ENCODE measurements around the gene SC5D. TPM values are rescaled to one million over a fixed set of nuclear protein-coding genes. Genes with fewer than 3 reads are reported as not detected.

SC5D gene
- total RNA-seq, 1 experiment from 2014 or later: 82.5 TPM

GRCh38 chr11:121323046-121323607 is 30.6 kb downstream of the SC5D start:
- no peak for TF ChIP-seq EZH2 (IDR thresholded peaks at IDR 0.05; ENCODE audit: borderline replicate concordance, low read depth, low read length, poor library complexity, severe bottlenecking)
- TF ChIP-seq, protein P1, sequence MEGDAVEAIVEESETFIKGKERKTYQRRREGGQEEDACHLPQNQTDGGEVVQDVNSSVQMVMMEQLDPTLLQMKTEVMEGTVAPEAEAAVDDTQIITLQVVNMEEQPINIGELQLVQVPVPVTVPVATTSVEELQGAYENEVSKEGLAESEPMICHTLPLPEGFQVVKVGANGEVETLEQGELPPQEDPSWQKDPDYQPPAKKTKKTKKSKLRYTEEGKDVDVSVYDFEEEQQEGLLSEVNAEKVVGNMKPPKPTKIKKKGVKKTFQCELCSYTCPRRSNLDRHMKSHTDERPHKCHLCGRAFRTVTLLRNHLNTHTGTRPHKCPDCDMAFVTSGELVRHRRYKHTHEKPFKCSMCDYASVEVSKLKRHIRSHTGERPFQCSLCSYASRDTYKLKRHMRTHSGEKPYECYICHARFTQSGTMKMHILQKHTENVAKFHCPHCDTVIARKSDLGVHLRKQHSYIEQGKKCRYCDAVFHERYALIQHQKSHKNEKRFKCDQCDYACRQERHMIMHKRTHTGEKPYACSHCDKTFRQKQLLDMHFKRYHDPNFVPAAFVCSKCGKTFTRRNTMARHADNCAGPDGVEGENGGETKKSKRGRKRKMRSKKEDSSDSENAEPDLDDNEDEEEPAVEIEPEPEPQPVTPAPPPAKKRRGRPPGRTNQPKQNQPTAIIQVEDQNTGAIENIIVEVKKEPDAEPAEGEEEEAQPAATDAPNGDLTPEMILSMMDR (conservative IDR thresholded peaks at IDR 0.05; ENCODE audit: low read depth, low read length): no peak; the same call in 1 of the 2 replicates
- BruUV-seq (replicated peaks): no TSS peak
- CTCF ChIA-PET: interaction anchor here (0.6 to 0.8 kb wide), 2 partner anchors 13 to 269 kb away, joined by 3 to 5 read pairs; no protein-coding TSS in a partner anchor
- DNase-seq (ENCODE audit: low spot score): no peak
- Histone ChIP-seq H3K27me3 (replicated peaks; ENCODE audit: insufficient read depth, low read depth, low read length, poor library complexity) (peaks cover 10% of the 10 kb centered on the region), H3K4me3 (ENCODE audit: low read depth, low read length, poor library complexity, severe bottlenecking) (no peak overlapping the region), H3K4me1 (ENCODE audit: insufficient read depth, low read length, poor library complexity, severe bottlenecking) (no peaks in the 10 kb centered on the region), H3K9me3 (ENCODE audit: low read depth, low read length, poor library complexity, severe bottlenecking) (no peaks in the 10 kb centered on the region), H3K36me3 (ENCODE audit: insufficient read depth, low read length, poor library complexity, severe bottlenecking) (no peaks in the 10 kb centered on the region), H3K27ac (ENCODE audit: low read depth, low read length, poor library complexity, severe bottlenecking) (no peak overlapping the region)
- intact Hi-C loops (cut with micrococcal nuclease; ENCODE audit: unreplicated experiment): loop anchor here (10.0 kb wide), 1 partner anchor 1182 kb away; no protein-coding TSS in a partner anchor
- POLR2A ChIA-PET (ENCODE audit: low non-redundant PET): no interaction called here

GRCh38 chr11:121326230-121326629 is 33.7 kb downstream of the SC5D start:
- H3K27me3 ChIP-seq (replicated peaks; ENCODE audit: insufficient read depth, low read depth, low read length, poor library complexity): peaks cover 15% of the 10 kb centered on the region
- ChIA-PET CTCF (no interaction called here), POLR2A (ENCODE audit: low non-redundant PET) (no interaction called here)
- no TSS peak for BruUV-seq (replicated peaks)
- DNase-seq (ENCODE audit: low spot score): no peak
- no peaks in the 10 kb centered on the region for H3K4me1 ChIP-seq (ENCODE audit: insufficient read depth, low read length, poor library complexity, severe bottlenecking)
- no peak for TF ChIP-seq EZH2 (IDR thresholded peaks at IDR 0.05; ENCODE audit: borderline replicate concordance, low read depth, low read length, poor library complexity, severe bottlenecking)
- TF ChIP-seq, protein P1 (conservative IDR thresholded peaks at IDR 0.05; ENCODE audit: low read depth, low read length): no peak
- H3K36me3 ChIP-seq (ENCODE audit: insufficient read depth, low read length, poor library complexity, severe bottlenecking): no peaks in the 10 kb centered on the region
- H3K27ac ChIP-seq (ENCODE audit: low read depth, low read length, poor library complexity, severe bottlenecking): no peak overlapping the region
- H3K9me3 ChIP-seq (ENCODE audit: low read depth, low read length, poor library complexity, severe bottlenecking): no peaks in the 10 kb centered on the region
- no peak overlapping the region for H3K4me3 ChIP-seq (ENCODE audit: low read depth, low read length, poor library complexity, severe bottlenecking)
- intact Hi-C loops (cut with micrococcal nuclease; ENCODE audit: unreplicated experiment): loop anchor here (10.0 kb wide), 1 partner anchor 1179 kb away; no protein-coding TSS in a partner anchor

- no peaks in the 10 kb centered on the region for H3K9me3 ChIP-seq (ENCODE audit: low read depth, low read length, poor library complexity, severe bottlenecking)
- intact Hi-C loops (cut with micrococcal nuclease; ENCODE audit: unreplicated experiment): loop anchor here (10.0 kb wide), 1 partner anchor 1177 kb away; no protein-coding TSS in a partner anchor
- POLR2A ChIA-PET (ENCODE audit: low non-redundant PET): no interaction called here
- no peak overlapping the region for H3K27ac ChIP-seq (ENCODE audit: low read depth, low read length, poor library complexity, severe bottlenecking)
- no peak overlapping the region for H3K4me3 ChIP-seq (ENCODE audit: low read depth, low read length, poor library complexity, severe bottlenecking)
- no peak for TF ChIP-seq EZH2 (IDR thresholded peaks at IDR 0.05; ENCODE audit: borderline replicate concordance, low read depth, low read length, poor library complexity, severe bottlenecking)
- TF ChIP-seq, protein P1 (conservative IDR thresholded peaks at IDR 0.05; ENCODE audit: low read depth, low read length): no peak
- no TSS peak for BruUV-seq (replicated peaks)
- H3K4me1 ChIP-seq (ENCODE audit: insufficient read depth, low read length, poor library complexity, severe bottlenecking): no peaks in the 10 kb centered on the region
- no peak for DNase-seq (ENCODE audit: low spot score)
- H3K36me3 ChIP-seq (ENCODE audit: insufficient read depth, low read length, poor library complexity, severe bottlenecking): no peaks in the 10 kb centered on the region
- peaks cover 15% of the 10 kb centered on the region for H3K27me3 ChIP-seq (replicated peaks; ENCODE audit: insufficient read depth, low read depth, low read length, poor library complexity)
- CTCF ChIA-PET: no interaction called here
Measured at GRCh38 chr11:121327553-121327952, 35.0 kb downstream of the SC5D start.

All from A673 (cell line).